Right cardiac atrium (tissue), 5 donors: Measurements from ENCODE around the gene FBXO48. TPM values are rescaled to one million over a fixed set of nuclear protein-coding genes. Genes with fewer than 3 reads are reported as not detected.

Source experiments
- ATAC-seq, 2 donors: fragments of 200-7000 bp; cut with Tn5 transposase; one replicate each; pipeline versions ENCODE4 v1.8.0 to v1.9.1; 2020; ENCODE audit warnings: moderate library complexity in 2 of 2, mild to moderate bottlenecking in 1 of 2
- DNase-seq, 3 donors: peaks; one replicate each; pipeline ENCODE4 v3.0.0-alpha.2; 2020
- H3K27ac ChIP-seq: one replicate; pipeline ENCODE4 v1.5.1; 2013; ENCODE audit warnings: mild to moderate bottlenecking, low read length, control low read depth, moderate library complexity
- H3K27me3 ChIP-seq: one replicate; pipeline ENCODE4 v1.6.1; 2013; ENCODE audit not compliant: control insufficient read depth, insufficient read depth
- H3K4me1 ChIP-seq: one replicate; pipeline ENCODE4 v1.6.1; 2013; ENCODE audit warnings: low read length; ENCODE audit not compliant: control insufficient read depth, insufficient read depth
- H3K4me3 ChIP-seq: one replicate; pipeline ENCODE4 v1.5.1; 2013; ENCODE audit warnings: low read length, control low read depth
- H3K9me3 ChIP-seq: one replicate; pipeline ENCODE4 v1.6.1; 2013; ENCODE audit warnings: low read length; ENCODE audit not compliant: control insufficient read depth
- WGBS: extraction: QIAGEN DNeasy Blood & Tissue Kit; methylation state at CpG from one replicate; pipeline ENCODE4 v1.1.7; 2013; 5-methylcytosine and 5-hydroxymethylcytosine counted together
- intact Hi-C, 4 donors: fragments of 100-400 bp; cut with DNase I; formaldehyde crosslinking; loops; one replicate each; pipeline versions ENCODE4 v1.11.0 to v1.14.0; 2022 to 2023
- polyA plus RNA-seq: library from polyadenylated mRNA; stranded (reverse); fragments of 200-250 nt; gene quantifications from one replicate; pipeline ENCODE4 v1.2.3, GENCODE V29; 2013
- total RNA-seq, 4 donors: library from RNA; stranded (reverse); fragmentation: NEBNext Ultra II Directional; extraction: Animal tissue kit (Norgen Biotek cat#: 25700); gene quantifications; one replicate each; pipeline ENCODE4 v1.2.1, GENCODE V29; 2021
- donor health status: healthy with polysubstance abuse.
- donor health status: DM: no; HTN: yes; CAD: no.
- donor health status: DM: no; HTN: no; CAD: no.
- donor health status: DM: no; HTN: yes; CAD: no; lungs with severe emphysema.
- donor health status: DM: yes; HTN: yes; CAD: no.

FBXO48 gene
- total and polyA plus RNA-seq, 5 donors = 0.42 to 1.1 (median 0.94) TPM

GRCh38 chr2:68436270-68436669, 30.8 kb downstream of the FBXO48 start:
- DNase-seq = no peak
- no peaks in the 10 kb centered on the region for H3K9me3 ChIP-seq
- WGBS = 18% methylated on average over 4 of the region's 4 CpGs
- ATAC-seq = no peak
- H3K4me1 ChIP-seq = peaks cover 4% of the 10 kb centered on the region
- no peaks in the 10 kb centered on the region for H3K27me3 ChIP-seq
- H3K4me3 ChIP-seq = no peak overlapping the region
- intact Hi-C loops = loop anchor here in 2 of 4 donors (5.0 to 10.0 kb wide), 2 partner anchors 74 to 311 kb away; no protein-coding TSS in a partner anchor
- peak overlapping the region; percentile 34 for H3K27ac ChIP-seq

- no peak overlapping the region for H3K27ac ChIP-seq
- H3K4me3 ChIP-seq = no peak overlapping the region
- DNase-seq (no peak), ATAC-seq (no peak)
- no peaks in the 10 kb centered on the region for H3K9me3 ChIP-seq
- intact Hi-C loops = loop anchor here in 2 of 4 donors (5.0 to 10.0 kb wide), 2 partner anchors 73 to 311 kb away; no protein-coding TSS in a partner anchor
- H3K27me3 ChIP-seq = no peaks in the 10 kb centered on the region
- H3K4me1 ChIP-seq = peaks cover 4% of the 10 kb centered on the region
Measured at GRCh38 chr2:68435615-68436014, 31.5 kb downstream of the FBXO48 start.

GRCh38 chr2:68434981-68435380, 32.1 kb downstream of the FBXO48 start:
- no peaks in the 10 kb centered on the region for H3K9me3 ChIP-seq
- H3K27ac ChIP-seq = no peak overlapping the region
- DNase-seq (no peak), ATAC-seq (peak; percentile 8 to 36)
- intact Hi-C loops = loop anchor here in 3 of 4 donors (5.0 to 10.0 kb wide), 2 partner anchors 73 to 310 kb away; no protein-coding TSS in a partner anchor
- no peaks in the 10 kb centered on the region for H3K27me3 ChIP-seq
- peaks cover 4% of the 10 kb centered on the region for H3K4me1 ChIP-seq
- H3K4me3 ChIP-seq = no peak overlapping the region

GRCh38 chr2:68432696-68433658, 34.1 kb downstream of the FBXO48 start:
- H3K4me3 ChIP-seq = no peak overlapping the region
- intact Hi-C loops = loop anchor here in 2 of 4 donors (5.0 to 10.0 kb wide), 2 partner anchors 71 to 308 kb away; no protein-coding TSS in a partner anchor
- no peaks in the 10 kb centered on the region for H3K27me3 ChIP-seq
- H3K9me3 ChIP-seq = no peaks in the 10 kb centered on the region
- H3K4me1 ChIP-seq = peaks cover 8% of the 10 kb centered on the region
- DNase-seq = peak in 1 of 3 donors; percentile 50
- H3K27ac ChIP-seq = no peak overlapping the region
- ATAC-seq = no peak
- WGBS = 85% methylated on average over 14 of the region's 14 CpGs

- ATAC-seq (no peak), DNase-seq (no peak)
- Histone ChIP-seq H3K27ac (no peak overlapping the region), H3K4me1 (peaks cover 5% of the 10 kb centered on the region), H3K27me3 (no peaks in the 10 kb centered on the region), H3K9me3 (no peaks in the 10 kb centered on the region), H3K4me3 (no peak overlapping the region)
- 79% methylated on average over 8 of the region's 8 CpGs for WGBS
- intact Hi-C loops = loop anchor here in 2 of 4 donors (5.0 to 10.0 kb wide), 2 partner anchors 69 to 307 kb away; no protein-coding TSS in a partner anchor
Measured at GRCh38 chr2:68431316-68431972, 35.6 kb downstream of the FBXO48 start.

GRCh38 chr2:68429311-68429826, 37.7 kb downstream of the FBXO48 start:
- no peak for DNase-seq
- Histone ChIP-seq H3K27ac (no peak overlapping the region), H3K27me3 (no peaks in the 10 kb centered on the region), H3K4me1 (peaks cover 3% of the 10 kb centered on the region), H3K9me3 (no peaks in the 10 kb centered on the region), H3K4me3 (no peak overlapping the region)
- ATAC-seq = no peak
- intact Hi-C loops = no loop called here
- WGBS = 75% methylated on average over 7 of the region's 7 CpGs

GRCh38 chr2:68428746-68429145, 38.3 kb downstream of the FBXO48 start:
- DNase-seq (no peak), ATAC-seq (no peak)
- intact Hi-C loops = no loop called here
- Histone ChIP-seq H3K27ac (no peak overlapping the region), H3K9me3 (no peaks in the 10 kb centered on the region), H3K27me3 (no peaks in the 10 kb centered on the region), H3K4me1 (peaks cover 3% of the 10 kb centered on the region), H3K4me3 (no peak overlapping the region)
- WGBS = 58% methylated on average over 1 of the region's 1 CpG

GRCh38 chr2:68428126-68428525, 39.0 kb downstream of the FBXO48 start:
- intact Hi-C loops = no loop called here
- H3K4me3 ChIP-seq = no peak overlapping the region
- 30% methylated on average over 4 of the region's 4 CpGs for WGBS
- H3K9me3 ChIP-seq = no peaks in the 10 kb centered on the region
- peaks cover 3% of the 10 kb centered on the region for H3K4me1 ChIP-seq
- ATAC-seq = peak in 1 of 2 donors; percentile 24
- DNase-seq = no peak
- H3K27me3 ChIP-seq = no peaks in the 10 kb centered on the region
- no peak overlapping the region for H3K27ac ChIP-seq

- intact Hi-C loops = no loop called here
- 86% methylated on average over 10 of the region's 10 CpGs for WGBS
- H3K4me3 ChIP-seq = no peak overlapping the region
- DNase-seq (no peak), ATAC-seq (no peak)
- no peaks in the 10 kb centered on the region for H3K27me3 ChIP-seq
- H3K9me3 ChIP-seq = no peaks in the 10 kb centered on the region
- peaks cover 3% of the 10 kb centered on the region for H3K4me1 ChIP-seq
- no peak overlapping the region for H3K27ac ChIP-seq
Measured at GRCh38 chr2:68426848-68427579, 40.1 kb downstream of the FBXO48 start.

GRCh38 chr2:68426446-68426845, 40.6 kb downstream of the FBXO48 start:
- Histone ChIP-seq H3K9me3 (no peaks in the 10 kb centered on the region), H3K4me3 (no peak overlapping the region), H3K4me1 (peaks cover 3% of the 10 kb centered on the region), H3K27ac (no peak overlapping the region), H3K27me3 (no peaks in the 10 kb centered on the region)
- 93% methylated on average over 1 of the region's 1 CpG for WGBS
- intact Hi-C loops = no loop called here
- DNase-seq (no peak), ATAC-seq (no peak)
